ENCODE measurements around the gene IKZF4. TPM values are rescaled to one million over a fixed set of nuclear protein-coding genes. Genes with fewer than 3 reads are reported as not detected.
A peak's percentile ranks its signal among the peaks of the same experiment; 100 is the strongest.
"Not testable (repeated sequence)": the region's sequence is repeated elsewhere in the genome, so short reads cannot be mapped to it uniquely, and the experiment has no call there.

Gene IKZF4
- 31.9 and 35.7 TPM in 2 replicates for total RNA-seq

DNA sequence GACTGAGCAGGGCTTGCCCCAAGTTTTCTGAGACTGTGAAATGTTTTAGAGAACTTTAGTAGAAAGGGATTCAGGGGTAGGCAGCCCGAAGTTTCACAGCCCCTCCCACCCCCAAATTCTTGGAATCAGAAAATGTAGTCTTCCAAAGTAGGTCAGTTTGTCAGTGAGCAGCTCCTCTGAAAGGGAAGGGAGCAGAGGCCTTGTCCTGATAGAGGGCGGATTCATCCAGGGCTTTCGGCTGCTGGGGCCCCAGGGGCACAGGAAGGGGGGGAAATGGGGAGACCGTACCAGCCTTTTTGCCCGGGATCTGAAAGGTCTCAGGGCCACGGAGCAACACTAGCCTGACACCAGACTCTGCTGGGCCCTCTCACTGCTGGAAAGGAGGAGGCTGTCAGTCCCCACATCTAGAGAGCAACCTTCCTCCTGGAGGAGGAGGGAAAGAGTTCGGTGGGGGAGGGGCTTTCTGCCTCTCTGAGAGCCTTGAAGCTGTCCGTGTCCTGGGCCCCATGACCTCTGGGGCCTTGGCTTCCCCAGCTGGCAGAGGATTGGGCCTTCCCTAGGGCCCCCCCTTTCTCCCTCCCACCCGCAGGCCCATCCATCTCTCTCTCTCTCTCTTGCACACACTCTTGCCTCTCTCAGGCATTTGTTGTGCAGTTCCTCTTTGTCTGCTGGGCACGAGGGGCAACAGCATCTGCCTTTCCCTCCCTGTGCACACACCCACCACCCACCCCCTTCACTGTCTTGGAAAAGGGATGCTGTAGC, at the start of gene IKZF4:
Gene IKZF4, plus strand, starts transcription at position 621 of the 762 bp plus-strand sequence. CDS start 451 bp downstream, outside the sequence.
- peak within 1 kb of the TSS; percentile 97 for H3K4me3 Mint-ChIP-seq
- H3K36me3 Mint-ChIP-seq (ENCODE audit: low read depth): peaks cover 12% of the 10 kb centered on the region
- H3K9me3 Mint-ChIP-seq: no peaks in the 10 kb centered on the region
- H3K27ac Mint-ChIP-seq: peak within 1 kb of the TSS; percentile 98
- peaks cover 45% of the 10 kb centered on the region for H3K4me1 Mint-ChIP-seq (ENCODE audit: low read depth)
- H3K27me3 Mint-ChIP-seq (ENCODE audit: insufficient read depth): no peaks in the 10 kb centered on the region
- intact Hi-C loops (cut with micrococcal nuclease): loop anchor here (1.0 to 5.0 kb wide), 5 partner anchors 13 to 203 kb away; partner anchors contain the start of genes ORMDL2, RPS26 and SARNP
- no peak for DNase-seq (ENCODE audit: low spot score)

DNA sequence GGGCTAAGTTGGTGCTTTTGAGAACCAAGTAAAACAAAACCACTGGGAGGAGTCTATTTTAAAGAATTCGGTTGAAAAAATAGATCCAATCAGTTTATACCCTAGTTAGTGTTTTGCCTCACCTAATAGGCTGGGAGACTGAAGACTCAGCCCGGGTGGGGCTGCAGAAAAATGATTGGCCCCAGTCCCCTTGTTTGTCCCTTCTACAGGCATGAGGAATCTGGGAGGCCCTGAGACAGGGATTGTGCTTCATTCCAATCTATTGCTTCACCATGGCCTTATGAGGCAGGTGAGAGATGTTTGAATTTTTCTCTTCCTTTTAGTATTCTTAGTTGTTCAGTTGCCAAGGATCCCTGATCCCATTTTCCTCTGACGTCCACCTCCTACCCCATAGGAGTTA, 48.8 kb upstream of the IKZF4 start:
- no peak for DNase-seq (ENCODE audit: low spot score)
- Mint-ChIP-seq H3K4me1 (ENCODE audit: low read depth) (peaks cover 29% of the 10 kb centered on the region), H3K27ac (no peak overlapping the region), H3K27me3 (ENCODE audit: insufficient read depth) (no peaks in the 10 kb centered on the region), H3K4me3 (peak overlapping the region; percentile 15), H3K9me3 (no peaks in the 10 kb centered on the region), H3K36me3 (ENCODE audit: low read depth) (peaks cover 24% of the 10 kb centered on the region)
- intact Hi-C loops (cut with micrococcal nuclease): loop anchor here (2.0 to 5.0 kb wide), 3 partner anchors 49 to 1025 kb away; partner anchors contain the start of genes IKZF4, NABP2 and RNF41

DNA sequence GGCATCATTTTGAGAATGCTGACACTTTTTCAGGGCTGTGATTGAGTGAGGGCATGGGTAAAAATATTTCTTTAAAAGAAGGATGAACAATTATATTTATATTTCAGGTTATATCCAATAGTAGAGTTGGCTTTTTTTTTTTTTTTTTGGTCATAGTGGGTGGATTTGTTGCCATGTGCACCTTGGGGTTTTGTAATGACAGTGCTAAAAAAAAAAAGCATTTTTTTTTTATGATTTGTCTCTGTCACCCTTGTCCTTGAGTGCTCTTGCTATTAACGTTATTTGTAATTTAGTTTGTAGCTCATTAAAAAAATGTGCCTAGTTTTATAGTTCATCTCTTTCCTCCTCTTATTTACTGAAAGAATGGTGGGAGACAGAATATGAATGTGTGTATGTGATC, 48.4 kb upstream of the IKZF4 start:
- no peaks in the 10 kb centered on the region for H3K9me3 Mint-ChIP-seq
- DNase-seq (ENCODE audit: low spot score): no peak
- peaks cover 24% of the 10 kb centered on the region for H3K36me3 Mint-ChIP-seq (ENCODE audit: low read depth)
- peaks cover 32% of the 10 kb centered on the region for H3K4me1 Mint-ChIP-seq (ENCODE audit: low read depth)
- peak overlapping the region; percentile 15 for H3K4me3 Mint-ChIP-seq
- no peak overlapping the region for H3K27ac Mint-ChIP-seq
- H3K27me3 Mint-ChIP-seq (ENCODE audit: insufficient read depth): no peaks in the 10 kb centered on the region
- intact Hi-C loops (cut with micrococcal nuclease): loop anchor here (2.0 to 5.0 kb wide), 3 partner anchors 48 to 1025 kb away; partner anchors contain the start of genes IKZF4, NABP2 and RNF41

DNA sequence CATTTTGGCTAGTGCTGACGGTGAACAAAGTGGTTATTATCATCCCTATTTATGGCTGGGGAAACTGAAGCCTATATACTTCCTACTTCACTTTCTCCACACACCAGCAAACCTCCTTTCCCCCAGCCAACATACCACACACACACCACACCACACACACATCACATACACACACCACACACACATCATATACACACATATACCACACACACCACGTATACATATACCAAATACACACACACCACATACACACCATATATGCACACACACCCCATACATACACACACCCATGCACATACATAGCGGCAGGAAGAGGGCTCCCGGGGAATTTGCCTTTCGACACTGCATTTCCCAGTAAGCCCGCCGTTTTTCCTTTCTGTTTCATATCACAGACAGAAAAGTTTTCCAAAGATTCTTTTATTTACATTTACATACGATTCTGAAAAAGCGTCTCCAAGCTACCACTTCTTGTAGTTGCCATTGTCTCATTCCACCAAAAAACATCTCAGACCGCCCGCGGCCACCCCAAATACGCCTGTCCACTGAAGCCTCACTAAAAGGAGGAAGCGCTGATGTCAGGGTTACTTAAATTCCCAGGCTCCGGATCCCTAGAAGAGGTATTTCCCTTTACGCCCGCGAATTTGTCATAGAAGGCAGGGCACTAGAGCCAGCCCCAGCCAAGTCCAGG, 47.8 kb upstream of the IKZF4 start:
- peak; percentile 15 for DNase-seq (ENCODE audit: low spot score)
- H3K4me1 Mint-ChIP-seq (ENCODE audit: low read depth): peaks cover 26% of the 10 kb centered on the region
- H3K27me3 Mint-ChIP-seq (ENCODE audit: insufficient read depth): no peaks in the 10 kb centered on the region
- H3K4me3 Mint-ChIP-seq: no peak overlapping the region
- intact Hi-C loops (cut with micrococcal nuclease): loop anchor here (1.0 to 5.0 kb wide), 13 partner anchors 23 to 1024 kb away; partner anchors contain the start of genes BLOC1S1, DNAJC14, ESYT1 and IKZF4
- no peaks in the 10 kb centered on the region for H3K9me3 Mint-ChIP-seq
- no peak overlapping the region for H3K27ac Mint-ChIP-seq
- H3K36me3 Mint-ChIP-seq (ENCODE audit: low read depth): peaks cover 20% of the 10 kb centered on the region

DNA sequence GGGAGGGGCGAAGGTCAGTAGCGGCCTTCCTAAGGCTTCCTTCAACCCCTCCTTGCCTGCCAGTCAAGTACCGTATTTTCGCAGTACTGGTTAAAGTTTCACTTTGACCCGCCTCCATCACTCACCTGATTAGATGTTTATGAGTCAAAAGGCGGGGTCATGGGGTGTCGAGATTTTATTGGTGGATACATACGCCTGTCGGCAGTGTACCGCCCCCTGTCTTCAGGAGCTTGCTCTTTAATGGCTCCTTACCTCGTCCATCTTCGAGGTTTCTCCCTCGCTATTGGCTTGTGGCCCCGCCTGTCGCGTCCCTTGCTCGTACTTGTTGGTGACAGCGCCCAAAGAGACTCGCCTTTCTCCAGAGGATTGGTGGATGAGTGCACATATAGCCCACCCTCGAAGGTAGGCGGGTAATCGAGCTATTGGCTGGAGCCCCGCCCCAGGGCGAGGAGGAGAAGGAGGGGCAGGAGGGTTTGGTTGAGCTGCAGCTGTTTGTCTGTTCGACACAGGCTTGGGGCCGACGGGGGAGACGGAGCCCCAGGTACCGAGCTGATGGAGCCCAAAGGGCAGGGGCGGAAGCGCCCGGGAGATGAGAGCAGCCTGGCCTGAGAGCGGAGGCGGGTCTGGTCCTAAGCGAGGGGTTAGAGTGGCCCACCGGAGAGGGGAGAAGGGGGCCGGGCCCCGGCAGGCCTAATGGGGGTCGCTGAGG, 47.1 kb upstream of the IKZF4 start, which contains the start of gene RAB5B:
Gene RAB5B, plus strand, starts transcription at position 480 of the 709 bp plus-strand sequence. CDS start 12,883 bp downstream, outside the sequence.
- DNase-seq (ENCODE audit: low spot score): peak; percentile 98
- Mint-ChIP-seq H3K27me3 (ENCODE audit: insufficient read depth) (no peaks in the 10 kb centered on the region), H3K4me1 (ENCODE audit: low read depth) (peaks cover 20% of the 10 kb centered on the region), H3K9me3 (no peaks in the 10 kb centered on the region), H3K27ac (no peak within 1 kb of the TSS), H3K36me3 (ENCODE audit: low read depth) (peaks cover 19% of the 10 kb centered on the region), H3K4me3 (no peak within 1 kb of the TSS)
- intact Hi-C loops (cut with micrococcal nuclease): loop anchor here (1.0 to 5.0 kb wide), 15 partner anchors 7 to 1024 kb away; partner anchors contain the start of genes BLOC1S1, CDK2, DNAJC14 and ESYT1

DNA sequence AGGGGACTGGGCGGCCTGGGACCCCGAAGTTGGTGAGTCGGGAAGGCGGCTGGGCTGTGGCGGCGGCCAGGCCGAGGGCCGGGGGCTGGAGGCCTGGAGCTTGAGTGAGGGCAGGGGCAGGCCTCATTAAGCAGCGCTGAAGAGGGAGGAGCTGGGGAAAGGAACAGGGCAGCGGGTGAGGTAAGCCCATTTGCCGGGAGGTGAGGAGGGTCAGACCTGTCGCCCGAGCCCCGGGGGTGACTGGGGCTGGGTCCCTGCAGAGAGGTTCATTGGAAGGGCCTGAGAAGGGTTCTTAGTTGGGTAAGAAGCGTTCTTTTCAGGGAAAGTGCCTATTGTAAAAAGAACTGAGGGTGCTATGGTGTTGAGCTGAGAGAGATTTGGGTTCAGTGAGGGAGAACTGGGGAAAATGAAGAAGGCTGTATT, 46.5 kb upstream of the IKZF4 start:
- peak; percentile 51 for DNase-seq (ENCODE audit: low spot score)
- H3K4me1 Mint-ChIP-seq (ENCODE audit: low read depth): peaks cover 25% of the 10 kb centered on the region
- intact Hi-C loops (cut with micrococcal nuclease): loop anchor here (1.0 to 5.0 kb wide), 4 partner anchors 8 to 1023 kb away; partner anchors contain the start of genes CDK2, NABP2, PMEL and RNF41
- H3K9me3 Mint-ChIP-seq: no peaks in the 10 kb centered on the region
- no peak overlapping the region for H3K4me3 Mint-ChIP-seq
- no peak overlapping the region for H3K27ac Mint-ChIP-seq
- H3K27me3 Mint-ChIP-seq (ENCODE audit: insufficient read depth): no peaks in the 10 kb centered on the region
- peaks cover 18% of the 10 kb centered on the region for H3K36me3 Mint-ChIP-seq (ENCODE audit: low read depth)

DNA sequence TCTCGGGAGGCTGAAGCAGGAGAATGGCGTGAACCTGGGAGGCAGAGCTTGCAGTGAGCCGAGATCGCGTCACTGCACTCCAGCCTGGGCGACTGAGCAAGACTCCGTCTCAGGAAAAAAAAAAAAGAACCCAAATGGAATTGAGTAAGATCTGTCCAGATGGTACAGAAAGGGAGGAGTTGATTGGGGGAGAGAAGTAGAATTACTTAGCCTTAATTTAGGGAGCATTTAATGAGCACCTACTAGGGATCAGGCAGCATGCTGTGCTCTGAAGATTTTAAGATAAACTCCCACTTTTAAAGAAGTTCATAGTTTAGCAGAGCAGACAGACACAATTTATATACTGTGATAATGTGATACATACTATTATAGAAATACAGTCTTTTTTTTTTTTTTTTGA, 42.5 kb upstream of the IKZF4 start:
- no peak for DNase-seq (ENCODE audit: low spot score)
- Mint-ChIP-seq H3K27me3 (ENCODE audit: insufficient read depth) (no peaks in the 10 kb centered on the region), H3K9me3 (no peaks in the 10 kb centered on the region), H3K4me3 (no peak overlapping the region), H3K27ac (no peak overlapping the region), H3K4me1 (ENCODE audit: low read depth) (peaks cover 18% of the 10 kb centered on the region), H3K36me3 (ENCODE audit: low read depth) (peaks cover 32% of the 10 kb centered on the region)
- intact Hi-C loops (cut with micrococcal nuclease): no loop called here

DNA sequence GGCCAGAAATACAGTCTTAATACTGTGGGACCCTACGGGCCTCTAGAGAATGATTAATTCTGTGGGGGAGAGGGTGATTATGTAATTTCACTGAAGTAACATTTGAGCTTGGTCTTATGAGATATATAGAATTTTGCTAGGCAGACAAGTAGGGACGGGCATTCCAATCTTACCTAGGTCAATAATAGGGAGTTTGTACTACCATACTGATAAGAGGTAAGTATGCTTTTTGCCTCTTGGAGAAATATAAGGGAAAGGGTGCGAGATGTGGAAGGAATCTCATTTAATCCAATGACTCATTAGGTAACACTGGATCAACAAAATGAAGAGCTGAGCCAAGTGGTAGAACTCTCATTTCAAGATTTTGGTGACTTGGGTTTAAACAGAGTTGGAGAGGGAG, 41.8 kb upstream of the IKZF4 start:
- no peaks in the 10 kb centered on the region for H3K9me3 Mint-ChIP-seq
- no peaks in the 10 kb centered on the region for H3K27me3 Mint-ChIP-seq (ENCODE audit: insufficient read depth)
- no peak overlapping the region for H3K27ac Mint-ChIP-seq
- peaks cover 18% of the 10 kb centered on the region for H3K4me1 Mint-ChIP-seq (ENCODE audit: low read depth)
- DNase-seq (ENCODE audit: low spot score): no peak
- H3K4me3 Mint-ChIP-seq: no peak overlapping the region
- peaks cover 32% of the 10 kb centered on the region for H3K36me3 Mint-ChIP-seq (ENCODE audit: low read depth)
- intact Hi-C loops (cut with micrococcal nuclease): no loop called here

DNA sequence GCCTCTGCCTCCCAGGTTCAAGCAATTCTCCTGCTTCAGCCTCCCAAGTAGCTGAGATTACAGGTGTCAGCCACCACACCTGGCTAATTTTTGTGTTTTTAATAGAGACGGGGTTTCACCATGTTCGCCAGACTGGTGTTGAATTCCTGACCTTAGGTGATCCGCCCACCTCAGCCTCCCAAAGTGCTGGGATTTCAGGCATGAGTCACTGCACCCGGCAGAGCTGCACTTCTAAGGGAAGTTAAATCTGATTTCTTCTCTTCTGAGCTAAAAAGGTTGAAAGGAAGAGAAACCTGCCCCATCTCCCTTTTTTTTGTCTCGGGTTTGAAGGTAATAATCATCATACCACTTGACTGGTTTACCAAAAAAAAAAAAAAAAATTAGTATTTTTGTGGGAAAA, 39.0 kb upstream of the IKZF4 start:
- H3K27me3 Mint-ChIP-seq (ENCODE audit: insufficient read depth); H3K4me3 Mint-ChIP-seq; H3K27ac Mint-ChIP-seq; DNase-seq (ENCODE audit: low spot score); H3K9me3 Mint-ChIP-seq; intact Hi-C loops (cut with micrococcal nuclease): not testable (repeated sequence)
- H3K36me3 Mint-ChIP-seq (ENCODE audit: low read depth): peaks cover 32% of the 10 kb centered on the region
- H3K4me1 Mint-ChIP-seq (ENCODE audit: low read depth): peaks cover 12% of the 10 kb centered on the region

DNA sequence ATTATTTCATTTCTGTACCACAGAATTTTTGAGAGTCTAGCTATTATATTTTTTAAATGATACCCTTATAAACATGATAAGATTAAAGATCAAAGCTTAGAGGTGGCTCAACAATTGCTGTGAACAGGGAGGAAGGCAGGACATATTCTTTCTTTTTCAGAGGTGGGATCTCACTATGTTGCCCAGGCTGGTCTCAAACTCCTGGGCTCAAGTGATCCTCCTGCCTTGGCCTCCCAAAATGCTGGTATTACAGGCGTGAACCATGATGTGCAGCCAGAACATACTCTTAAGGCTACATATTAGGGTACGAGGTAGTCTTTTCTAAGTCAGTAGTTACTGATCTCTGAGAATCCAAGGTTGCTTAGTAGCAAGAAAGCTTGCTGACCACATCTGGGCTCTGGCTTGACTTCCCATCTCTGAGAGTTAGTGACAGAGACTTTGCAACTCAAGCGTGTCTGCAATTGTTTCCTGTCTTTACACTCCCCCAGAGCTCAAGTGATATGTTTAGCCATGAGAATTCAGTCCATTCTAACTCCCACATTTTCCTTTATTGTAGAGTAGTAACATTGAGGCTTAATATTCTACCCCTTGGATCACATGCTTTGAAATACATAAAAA, 38.4 kb upstream of the IKZF4 start:
- Mint-ChIP-seq H3K4me3 (no peak overlapping the region), H3K36me3 (ENCODE audit: low read depth) (peaks cover 33% of the 10 kb centered on the region), H3K27me3 (ENCODE audit: insufficient read depth) (no peaks in the 10 kb centered on the region), H3K9me3 (no peaks in the 10 kb centered on the region), H3K4me1 (ENCODE audit: low read depth) (peaks cover 6% of the 10 kb centered on the region), H3K27ac (no peak overlapping the region)
- intact Hi-C loops (cut with micrococcal nuclease): no loop called here
- no peak for DNase-seq (ENCODE audit: low spot score)

DNA sequence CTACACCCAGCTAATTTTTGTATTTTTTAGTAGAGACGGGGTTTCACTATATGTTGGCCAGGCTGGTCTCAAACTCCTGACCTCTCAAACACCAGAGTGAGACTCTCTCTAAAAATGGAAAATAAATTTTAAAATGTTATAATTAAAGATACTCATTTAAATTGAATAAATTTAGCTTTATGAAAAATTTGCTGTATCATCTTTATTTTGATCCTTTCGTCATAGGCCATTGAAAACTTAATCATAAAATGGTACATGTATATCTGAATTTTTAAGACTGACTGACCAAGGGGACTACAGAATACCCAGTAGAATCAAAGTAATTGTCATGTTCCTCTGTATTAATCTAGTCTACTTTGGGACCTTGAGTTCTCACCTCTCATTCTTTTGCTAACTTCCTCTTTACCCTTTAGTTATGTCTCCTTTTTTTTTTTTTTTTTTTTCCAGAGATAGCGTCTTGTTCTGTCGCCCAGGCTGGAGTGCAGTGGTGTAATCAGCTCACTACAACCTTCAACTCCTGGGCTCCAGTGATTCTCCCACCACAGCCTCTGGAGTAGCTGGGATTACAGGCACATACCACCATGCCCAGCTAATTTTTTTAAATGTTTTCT, 37.5 kb upstream of the IKZF4 start:
- no peaks in the 10 kb centered on the region for H3K27me3 Mint-ChIP-seq (ENCODE audit: insufficient read depth)
- H3K27ac Mint-ChIP-seq: no peak overlapping the region
- DNase-seq (ENCODE audit: low spot score): no peak
- H3K4me3 Mint-ChIP-seq: no peak overlapping the region
- no peaks in the 10 kb centered on the region for H3K9me3 Mint-ChIP-seq
- intact Hi-C loops (cut with micrococcal nuclease): no loop called here
- H3K36me3 Mint-ChIP-seq (ENCODE audit: low read depth): peaks cover 32% of the 10 kb centered on the region
- H3K4me1 Mint-ChIP-seq (ENCODE audit: low read depth): peaks cover 5% of the 10 kb centered on the region

DNA sequence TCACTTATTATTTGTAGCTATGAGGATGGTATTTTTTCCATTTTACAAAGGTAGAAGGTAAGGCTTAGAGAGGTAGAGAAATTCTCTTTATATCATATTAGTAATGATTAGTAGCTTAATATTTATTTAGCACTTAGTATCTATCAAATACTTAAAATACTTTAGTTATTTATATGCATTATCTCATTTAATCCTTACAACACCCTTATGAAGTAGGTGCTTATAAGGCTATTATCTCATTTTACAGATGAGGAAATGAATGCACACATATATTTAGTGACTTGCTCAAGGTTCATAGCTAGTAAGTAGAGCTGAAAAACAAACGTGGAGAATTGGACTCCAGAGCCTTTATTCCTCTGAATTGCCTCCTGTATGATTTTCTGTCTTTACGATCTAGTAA, 36.0 kb upstream of the IKZF4 start:
- Mint-ChIP-seq H3K4me3 (no peak overlapping the region), H3K9me3 (no peaks in the 10 kb centered on the region), H3K36me3 (ENCODE audit: low read depth) (peaks cover 32% of the 10 kb centered on the region), H3K27me3 (ENCODE audit: insufficient read depth) (no peaks in the 10 kb centered on the region), H3K4me1 (ENCODE audit: low read depth) (no peaks in the 10 kb centered on the region), H3K27ac (no peak overlapping the region)
- no peak for DNase-seq (ENCODE audit: low spot score)
- intact Hi-C loops (cut with micrococcal nuclease): no loop called here
